Skeletal muscle tissue (tissue), 4 donors: ENCODE results near the gene MYCBPAP. TPM values are rescaled to one million over a fixed set of nuclear protein-coding genes. Genes with fewer than 3 reads are reported as not detected.
A peak's percentile ranks its signal among the peaks of the same experiment; 100 is the strongest.

Experiments
- H3K27ac ChIP-seq: one replicate; pipeline ENCODE4 v1.7.0; 2013; ENCODE audit warnings: mild to moderate bottlenecking, low read depth, low read length, inconsistent platforms
- H3K27me3 ChIP-seq, 3 donors: one replicate each; pipeline ENCODE4 v1.7.0; 2013; ENCODE audit warnings: low read length in 3 of 3; ENCODE audit not compliant: control insufficient read depth in 3 of 3, insufficient read depth in 3 of 3
- H3K36me3 ChIP-seq, 3 donors: one replicate each; pipeline ENCODE4 v1.7.0; 2013; ENCODE audit warnings: low read length in 3 of 3; ENCODE audit not compliant: control insufficient read depth in 3 of 3, insufficient read depth in 3 of 3
- H3K4me1 ChIP-seq, 3 donors: one replicate each; pipeline ENCODE4 v1.7.0; 2013; ENCODE audit warnings: low read length in 3 of 3, mild to moderate bottlenecking in 3 of 3; ENCODE audit not compliant: control insufficient read depth in 3 of 3, insufficient read depth in 3 of 3
- H3K4me3 ChIP-seq, 3 donors: one replicate each; pipeline ENCODE4 v1.7.0; 2013; ENCODE audit warnings: low read length in 3 of 3
- H3K9ac ChIP-seq, 3 donors: one replicate each; pipeline ENCODE4 v1.7.0; 2013; ENCODE audit warnings: low read length in 3 of 3, mild to moderate bottlenecking in 3 of 3, moderate library complexity in 2 of 3, low read depth in 1 of 3
- H3K9me3 ChIP-seq, 3 donors: one replicate each; pipeline ENCODE4 v1.7.0; 2013; ENCODE audit warnings: low read length in 3 of 3; ENCODE audit not compliant: control insufficient read depth in 3 of 3
- total RNA-seq: library from RNA; depleted of rRNA; stranded (reverse); fragments of >200 nt; gene quantifications from one replicate; pipeline ENCODE4 v1.2.3, GENCODE V29; 2014
- donor health status: Osteomylitis.

Gene MYCBPAP
- total RNA-seq, 1 donor from 2014 or later = under 0.01 TPM

- H3K27me3 ChIP-seq = peaks cover 0 to 15% (median 8%) of the 10 kb centered on the region in 3 donors
- no peak overlapping the region for H3K27ac ChIP-seq
- H3K9me3 ChIP-seq = no peaks in the 10 kb centered on the region
- H3K4me3 ChIP-seq = no peak overlapping the region
- H3K36me3 ChIP-seq = no peaks in the 10 kb centered on the region
- H3K9ac ChIP-seq = no peak overlapping the region
- peaks cover 0 to 16% (median 3%) of the 10 kb centered on the region in 3 donors for H3K4me1 ChIP-seq
These were observed 16.6 kb downstream of the MYCBPAP start for GRCh38 chr17:50524838-50525237.

- H3K4me3 ChIP-seq = no peak overlapping the region
- peaks cover 12 to 27% (median 27%) of the 10 kb centered on the region in 3 donors for H3K27me3 ChIP-seq
- no peak overlapping the region for H3K27ac ChIP-seq
- no peaks in the 10 kb centered on the region for H3K9me3 ChIP-seq
- H3K36me3 ChIP-seq = no peaks in the 10 kb centered on the region
- peaks cover 0 to 11% (median 3%) of the 10 kb centered on the region in 3 donors for H3K4me1 ChIP-seq
- no peak overlapping the region for H3K9ac ChIP-seq
These were observed 19.0 kb downstream of the MYCBPAP start for GRCh38 chr17:50527155-50527762.

- Histone ChIP-seq H3K27ac (no peak overlapping the region), H3K4me1 (peaks cover 3 to 13% (median 4%) of the 10 kb centered on the region in 3 donors), H3K9me3 (no peaks in the 10 kb centered on the region), H3K9ac (no peak overlapping the region), H3K4me3 (no peak overlapping the region), H3K27me3 (peaks cover 17 to 35% (median 33%) of the 10 kb centered on the region in 3 donors), H3K36me3 (no peaks in the 10 kb centered on the region)
These were observed 19.8 kb downstream of the MYCBPAP start for GRCh38 chr17:50527949-50528474.

- Histone ChIP-seq H3K27ac (no peak overlapping the region), H3K27me3 (peaks cover 29 to 47% (median 43%) of the 10 kb centered on the region in 3 donors), H3K9ac (no peak overlapping the region), H3K4me1 (peaks cover 16 to 25% (median 17%) of the 10 kb centered on the region in 3 donors), H3K9me3 (no peaks in the 10 kb centered on the region), H3K36me3 (no peaks in the 10 kb centered on the region), H3K4me3 (no peak overlapping the region)
These were observed 21.6 kb downstream of the MYCBPAP start for GRCh38 chr17:50529849-50530248.

GRCh38 chr17:50531428-50532025 is 23.3 kb downstream of the MYCBPAP start:
- Histone ChIP-seq H3K27ac (no peak overlapping the region), H3K4me1 (peaks cover 16 to 27% (median 17%) of the 10 kb centered on the region in 3 donors), H3K36me3 (no peaks in the 10 kb centered on the region), H3K4me3 (no peak overlapping the region), H3K9me3 (no peaks in the 10 kb centered on the region), H3K9ac (no peak overlapping the region), H3K27me3 (peaks cover 29 to 47% (median 43%) of the 10 kb centered on the region in 3 donors)

- peaks cover 29 to 47% (median 38%) of the 10 kb centered on the region in 3 donors for H3K27me3 ChIP-seq
These were observed 24.3 kb downstream of the MYCBPAP start, which contains the start of gene EPN3 for GRCh38 chr17:50532452-50533024. Gene EPN3 (plus strand): TSS chr17:50532735. CDS start chr17:50536557, 3,822 bp downstream.

GRCh38 chr17:50533185-50533584 is 24.9 kb downstream of the MYCBPAP start:
- no peaks in the 10 kb centered on the region for H3K9me3 ChIP-seq
- peak overlapping the region in 1 of 3 donors; percentile 40 for H3K9ac ChIP-seq
- peaks cover 29 to 44% (median 38%) of the 10 kb centered on the region in 3 donors for H3K27me3 ChIP-seq
- H3K4me3 ChIP-seq = no peak overlapping the region
- H3K36me3 ChIP-seq = no peaks in the 10 kb centered on the region
- no peak overlapping the region for H3K27ac ChIP-seq
- H3K4me1 ChIP-seq = peaks cover 16 to 27% (median 17%) of the 10 kb centered on the region in 3 donors

More at GRCh38 chr17:50532452-50533024, 24.3 kb downstream of the MYCBPAP start, which contains the start of gene EPN3:
- Histone ChIP-seq H3K36me3 (no peaks in the 10 kb centered on the region), H3K9me3 (no peaks in the 10 kb centered on the region), H3K4me3 (peak within 1 kb of the TSS in 1 of 3 donors; percentile 40), H3K27ac (no peak within 1 kb of the TSS), H3K4me1 (peaks cover 16 to 27% (median 17%) of the 10 kb centered on the region in 3 donors), H3K9ac (peak within 1 kb of the TSS in 1 of 3 donors; percentile 40)

GRCh38 chr17:50533720-50534148 is 25.5 kb downstream of the MYCBPAP start:
- peaks cover 16 to 27% (median 17%) of the 10 kb centered on the region in 3 donors for H3K4me1 ChIP-seq
- no peaks in the 10 kb centered on the region for H3K36me3 ChIP-seq
- H3K9ac ChIP-seq = peak overlapping the region in 1 of 3 donors; percentile 40
- no peaks in the 10 kb centered on the region for H3K9me3 ChIP-seq
- H3K27me3 ChIP-seq = peaks cover 29 to 40% (median 38%) of the 10 kb centered on the region in 3 donors
- no peak overlapping the region for H3K27ac ChIP-seq
- peak overlapping the region in 2 of 3 donors; percentile 35 to 40 for H3K4me3 ChIP-seq

GRCh38 chr17:50534222-50534978 is 26.2 kb downstream of the MYCBPAP start:
- H3K9ac ChIP-seq = peak overlapping the region in 2 of 3 donors; percentile 3 to 6
- H3K27me3 ChIP-seq = peaks cover 29 to 35% (median 34%) of the 10 kb centered on the region in 3 donors
- no peak overlapping the region for H3K27ac ChIP-seq
- no peaks in the 10 kb centered on the region for H3K9me3 ChIP-seq
- H3K4me3 ChIP-seq = peak overlapping the region in 1 of 3 donors; percentile 40
- peaks cover 0 to under 1% (median 0%) of the 10 kb centered on the region in 3 donors for H3K36me3 ChIP-seq
- H3K4me1 ChIP-seq = peaks cover 16 to 27% (median 17%) of the 10 kb centered on the region in 3 donors
